ENCODE results near the gene SARS1. TPM values are rescaled to one million over a fixed set of nuclear protein-coding genes. Genes with fewer than 3 reads are reported as not detected.

The SARS1 gene
- total and polyA plus RNA-seq, 2 of the 8 experiments (the other 6 are each of a cell fraction or from before 2014, with no cell fraction given): 83.1 to 146 TPM

DNA sequence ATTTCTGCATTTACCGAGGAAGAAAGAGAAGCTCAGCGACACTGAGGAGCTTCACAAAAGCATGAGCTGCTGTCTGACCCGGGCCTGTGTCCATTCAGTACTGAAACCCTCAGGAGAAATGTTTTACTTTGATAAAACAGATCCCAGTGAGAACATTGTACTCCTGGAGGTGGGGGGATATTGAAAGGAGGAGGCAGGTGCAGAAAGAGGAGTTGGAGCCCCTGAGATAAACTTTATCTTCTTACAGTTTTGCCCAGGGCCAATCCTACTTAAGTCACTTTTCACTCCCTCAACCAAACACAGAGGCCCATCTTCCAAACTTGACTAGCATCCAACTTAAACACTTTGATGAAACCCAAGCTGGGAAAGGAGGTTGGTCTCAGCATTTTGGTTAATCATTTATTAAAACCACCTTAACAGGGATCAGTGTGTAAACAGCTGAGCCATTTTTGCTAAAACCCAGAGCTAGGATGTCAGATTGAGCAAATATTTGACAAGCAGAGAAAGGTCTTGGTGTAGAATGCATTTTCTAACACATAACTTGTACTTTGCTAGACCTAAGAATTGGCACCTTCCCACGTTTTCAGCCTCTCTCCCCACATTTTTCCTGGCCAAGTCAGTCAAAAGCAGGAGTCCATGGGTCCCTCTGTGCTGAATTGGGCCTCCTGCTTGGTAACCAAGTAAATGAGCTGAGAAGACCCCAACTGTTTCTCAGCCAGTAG, 32.5 kb upstream of the SARS1 start (continued):
- TF ChIP-seq, protein P1, sequence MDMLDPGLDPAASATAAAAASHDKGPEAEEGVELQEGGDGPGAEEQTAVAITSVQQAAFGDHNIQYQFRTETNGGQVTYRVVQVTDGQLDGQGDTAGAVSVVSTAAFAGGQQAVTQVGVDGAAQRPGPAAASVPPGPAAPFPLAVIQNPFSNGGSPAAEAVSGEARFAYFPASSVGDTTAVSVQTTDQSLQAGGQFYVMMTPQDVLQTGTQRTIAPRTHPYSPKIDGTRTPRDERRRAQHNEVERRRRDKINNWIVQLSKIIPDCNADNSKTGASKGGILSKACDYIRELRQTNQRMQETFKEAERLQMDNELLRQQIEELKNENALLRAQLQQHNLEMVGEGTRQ (IDR thresholded peaks at IDR 0.05; ENCODE audit: low read length): no peak
- no peak for TF ChIP-seq KDM5A (IDR thresholded peaks at IDR 0.05; ENCODE audit: low read length)
- TF ChIP-seq, protein P2, sequence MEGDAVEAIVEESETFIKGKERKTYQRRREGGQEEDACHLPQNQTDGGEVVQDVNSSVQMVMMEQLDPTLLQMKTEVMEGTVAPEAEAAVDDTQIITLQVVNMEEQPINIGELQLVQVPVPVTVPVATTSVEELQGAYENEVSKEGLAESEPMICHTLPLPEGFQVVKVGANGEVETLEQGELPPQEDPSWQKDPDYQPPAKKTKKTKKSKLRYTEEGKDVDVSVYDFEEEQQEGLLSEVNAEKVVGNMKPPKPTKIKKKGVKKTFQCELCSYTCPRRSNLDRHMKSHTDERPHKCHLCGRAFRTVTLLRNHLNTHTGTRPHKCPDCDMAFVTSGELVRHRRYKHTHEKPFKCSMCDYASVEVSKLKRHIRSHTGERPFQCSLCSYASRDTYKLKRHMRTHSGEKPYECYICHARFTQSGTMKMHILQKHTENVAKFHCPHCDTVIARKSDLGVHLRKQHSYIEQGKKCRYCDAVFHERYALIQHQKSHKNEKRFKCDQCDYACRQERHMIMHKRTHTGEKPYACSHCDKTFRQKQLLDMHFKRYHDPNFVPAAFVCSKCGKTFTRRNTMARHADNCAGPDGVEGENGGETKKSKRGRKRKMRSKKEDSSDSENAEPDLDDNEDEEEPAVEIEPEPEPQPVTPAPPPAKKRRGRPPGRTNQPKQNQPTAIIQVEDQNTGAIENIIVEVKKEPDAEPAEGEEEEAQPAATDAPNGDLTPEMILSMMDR (IDR thresholded peaks at IDR 0.05; ENCODE audit: control extremely low read depth in 1 of 3, insufficient read depth in 1 of 3, low read depth in 1 of 3, low read length in 3 of 3): no peak
- no peak for TF ChIP-seq CHD1 (IDR thresholded peaks at IDR 0.05; ENCODE audit: low read depth, low read length)
- TF ChIP-seq BCL11A (IDR thresholded peaks at IDR 0.05; ENCODE audit: low read depth in 2 of 2, low read length in 2 of 2): no peak
- no peak for TF ChIP-seq SAP30 (IDR thresholded peaks at IDR 0.05; ENCODE audit: insufficient read depth, insufficient replicate concordance, low read length)
